ENCODE results near the gene TNFAIP1.
"Not testable (repeated sequence)": the region's sequence is repeated elsewhere in the genome, so short reads cannot be mapped to it uniquely, and the experiment has no call there.

The TNFAIP1 gene

DNA sequence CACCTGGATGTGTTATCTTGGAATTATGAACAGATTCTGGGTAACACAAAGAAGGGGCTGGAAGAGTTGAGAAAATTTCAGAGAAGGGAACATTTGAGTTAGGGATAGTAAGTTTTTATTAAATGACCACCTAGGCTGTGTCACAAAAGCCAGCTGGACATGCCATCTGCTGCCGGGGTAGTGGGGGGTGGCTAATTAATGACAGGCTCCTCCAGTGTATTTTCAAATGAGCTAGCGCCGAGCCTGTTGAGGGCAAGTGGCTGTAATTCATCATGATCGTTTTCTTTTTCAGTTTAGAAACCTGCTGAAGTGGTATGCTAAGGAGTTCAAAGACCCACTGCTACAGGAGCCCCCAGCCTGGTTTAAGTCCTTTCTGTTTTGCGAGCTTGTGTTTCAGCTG lies 10.3 kb upstream of the TNFAIP1 start:
- peak; percentile 19 for DNase-seq

DNA sequence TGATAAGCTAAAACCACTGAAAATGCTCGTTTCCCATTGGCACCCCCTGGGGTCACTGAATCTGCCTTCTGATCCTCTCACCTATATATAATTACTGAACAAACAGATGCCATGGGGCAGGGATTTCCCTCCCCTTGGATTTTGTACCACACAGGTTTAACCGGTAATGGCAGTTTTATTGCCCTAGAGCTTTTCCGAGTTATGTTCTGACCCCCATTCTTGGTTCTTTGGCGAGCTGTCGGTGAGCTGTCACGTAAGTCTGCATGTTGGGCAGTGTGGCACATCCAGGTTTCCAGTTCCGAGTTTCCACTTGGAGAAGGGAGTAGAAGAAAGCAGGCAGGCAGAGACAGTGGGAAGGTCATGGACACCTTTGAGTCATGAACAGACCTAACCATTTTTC lies 9.4 kb upstream of the TNFAIP1 start:
- DNase-seq = peak; percentile 32

DNA sequence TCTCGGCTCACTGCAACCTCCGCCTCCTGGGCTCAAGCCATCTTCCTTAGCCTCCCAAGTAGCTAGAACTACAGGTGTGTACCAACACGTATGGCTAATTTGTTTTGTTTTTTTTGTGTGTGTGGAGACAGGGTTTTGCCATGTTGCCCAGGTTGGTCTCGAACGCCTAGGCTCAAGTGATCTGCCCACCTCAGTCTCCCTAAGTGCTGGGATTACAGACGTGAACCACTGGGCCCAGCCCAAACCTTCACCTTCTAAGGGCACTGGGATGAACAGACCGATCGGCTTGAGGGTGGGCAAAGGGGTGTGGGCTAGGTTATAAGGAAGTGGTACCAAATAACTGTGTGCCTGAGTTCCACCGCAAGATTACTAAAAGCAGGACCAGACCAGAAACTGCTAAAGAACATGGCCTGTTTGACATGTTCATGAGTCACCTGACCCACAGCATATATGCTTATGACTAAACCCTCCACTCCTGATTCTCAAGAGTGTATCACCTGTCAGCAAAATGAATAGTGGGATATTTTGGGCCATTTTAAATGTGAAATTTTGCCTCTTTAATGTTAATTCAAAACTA lies 8.4 kb upstream of the TNFAIP1 start:
- DNase-seq = no peak

DNA sequence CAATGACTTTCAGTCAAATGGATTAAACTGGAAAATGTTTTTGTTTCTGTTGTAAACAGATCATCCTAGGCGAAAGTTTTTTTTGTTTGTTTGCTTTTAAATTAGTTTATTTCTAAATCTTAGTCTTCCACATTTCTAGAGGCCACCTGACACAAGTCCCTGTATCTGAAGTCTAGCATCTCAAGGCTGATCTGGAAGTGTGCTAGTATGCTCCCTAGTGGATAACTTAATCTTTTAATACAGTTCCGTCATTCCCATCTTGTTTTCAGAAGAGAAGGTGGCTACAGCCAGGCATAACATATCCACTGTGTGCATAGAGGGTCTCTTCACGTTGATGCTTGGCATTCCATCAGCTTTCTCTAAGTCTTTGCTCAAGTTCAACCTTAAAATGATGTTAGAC lies 7.9 kb upstream of the TNFAIP1 start:
- no peak for DNase-seq

DNA sequence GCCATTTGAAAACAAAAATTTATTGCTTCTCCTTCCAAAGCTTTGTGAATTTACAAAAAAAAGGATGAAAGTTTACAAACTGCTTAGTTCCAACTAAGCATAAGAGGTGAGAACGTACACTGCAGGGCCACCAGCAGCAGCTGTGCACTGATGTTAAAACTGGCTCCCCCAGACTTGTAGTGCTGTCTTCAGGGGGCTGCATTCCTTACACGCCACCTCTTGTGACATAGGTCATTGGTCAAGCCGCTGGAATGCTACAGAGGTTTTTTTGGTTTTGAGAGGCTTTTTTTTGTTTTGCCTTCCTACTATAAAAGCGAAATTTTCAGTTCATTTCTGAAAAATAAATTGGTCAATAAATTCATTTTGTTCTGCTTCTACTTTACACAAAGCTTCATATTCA lies 7.2 kb upstream of the TNFAIP1 start:
- no peak for DNase-seq

DNA sequence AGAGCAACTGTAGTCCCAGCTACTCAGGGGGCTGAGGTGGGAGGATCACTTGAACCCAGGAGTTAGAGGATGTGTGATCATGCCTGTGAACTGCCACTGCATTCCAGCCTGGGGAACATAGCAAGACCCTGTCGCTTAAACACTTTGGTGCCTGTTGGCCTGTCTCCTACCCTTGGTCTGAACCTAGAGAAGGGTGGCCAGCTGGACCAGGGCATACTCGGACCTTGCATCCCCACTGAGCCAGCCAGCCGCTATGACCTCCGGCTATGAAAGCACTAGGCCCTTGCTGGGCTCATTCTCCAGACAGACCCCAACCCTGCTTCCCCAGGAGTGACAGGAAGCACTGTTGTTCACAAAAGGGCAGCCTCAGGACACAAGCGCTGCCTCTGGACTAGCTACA lies 4.9 kb upstream of the TNFAIP1 start:
- no peak for DNase-seq

DNA sequence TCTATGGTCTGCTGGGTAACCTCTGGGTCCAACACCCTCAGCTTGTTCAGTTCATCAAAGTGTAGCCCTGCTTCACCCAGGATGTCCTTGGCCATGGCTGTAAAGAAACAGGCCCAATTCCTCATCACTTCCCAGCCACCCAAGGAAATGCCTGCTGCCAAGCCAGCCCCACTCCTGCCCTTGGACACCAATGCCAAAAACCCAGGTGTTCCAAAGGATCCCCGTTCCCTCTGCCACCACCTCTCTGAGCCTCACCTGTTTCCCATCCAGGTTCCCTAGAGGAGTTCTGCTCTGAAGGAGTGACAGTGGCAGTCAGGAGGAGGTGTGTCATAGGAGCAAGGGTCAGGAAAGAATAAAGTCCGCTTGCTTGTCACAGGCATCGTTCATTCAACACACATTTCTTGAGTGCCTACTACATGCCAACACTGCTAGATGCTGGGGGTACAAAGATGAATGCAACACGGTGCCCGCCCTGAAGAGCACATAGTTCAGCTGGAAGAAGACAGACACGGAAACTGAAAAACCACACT lies 3.6 kb upstream of the TNFAIP1 start:
- no peak for DNase-seq

DNA sequence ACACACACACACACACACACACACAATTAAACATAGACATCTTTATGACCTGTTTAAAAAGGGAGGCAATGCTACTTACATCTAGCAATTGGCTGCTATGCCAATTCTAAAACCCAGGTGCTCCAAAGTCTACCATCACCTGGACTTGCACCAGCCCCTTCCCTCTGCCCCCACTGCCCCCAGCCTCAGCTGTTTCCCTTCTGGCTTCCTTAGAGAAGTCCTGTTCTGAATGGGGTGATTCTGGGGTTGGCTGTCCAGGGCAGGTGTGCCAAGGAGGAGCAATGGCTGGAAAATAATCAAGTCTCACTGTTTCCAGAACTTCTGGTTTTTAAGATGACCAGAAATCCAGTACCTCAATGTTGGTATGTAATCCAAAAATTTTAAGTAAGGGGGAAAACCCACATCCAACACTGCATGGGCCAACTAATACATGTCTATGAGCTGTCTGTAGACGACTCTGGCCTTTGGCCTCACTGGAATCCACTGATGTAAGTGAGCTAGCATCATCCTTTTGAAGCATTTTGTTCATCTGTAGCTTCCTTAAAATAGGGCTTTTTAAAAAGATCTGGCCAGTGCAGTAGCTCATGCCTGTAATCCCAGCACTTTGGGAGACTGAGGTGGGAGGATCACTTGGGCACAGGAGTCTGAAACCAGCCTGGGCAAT lies 2.3 kb upstream of the TNFAIP1 start:
- no peak for DNase-seq

DNA sequence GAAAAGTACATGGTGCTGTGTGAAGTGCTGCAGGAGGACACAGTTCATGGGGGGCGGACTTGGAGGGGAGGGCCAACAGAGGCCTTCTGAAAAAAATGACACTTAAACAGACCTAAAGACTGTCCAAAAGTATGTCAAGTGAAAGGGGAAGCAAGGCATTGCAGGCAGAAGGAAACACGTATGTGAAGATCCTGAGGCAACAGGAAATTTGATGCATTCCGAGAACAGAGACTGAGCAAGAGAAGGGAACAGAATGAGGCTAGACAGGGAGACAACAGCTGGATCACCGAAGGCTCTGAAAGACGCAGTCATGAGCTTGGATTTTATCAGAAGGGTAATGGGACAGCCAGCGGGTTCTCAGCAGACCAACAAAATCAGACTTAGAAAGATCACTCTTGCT lies 1.4 kb upstream of the TNFAIP1 start:
- no peak for DNase-seq

DNA sequence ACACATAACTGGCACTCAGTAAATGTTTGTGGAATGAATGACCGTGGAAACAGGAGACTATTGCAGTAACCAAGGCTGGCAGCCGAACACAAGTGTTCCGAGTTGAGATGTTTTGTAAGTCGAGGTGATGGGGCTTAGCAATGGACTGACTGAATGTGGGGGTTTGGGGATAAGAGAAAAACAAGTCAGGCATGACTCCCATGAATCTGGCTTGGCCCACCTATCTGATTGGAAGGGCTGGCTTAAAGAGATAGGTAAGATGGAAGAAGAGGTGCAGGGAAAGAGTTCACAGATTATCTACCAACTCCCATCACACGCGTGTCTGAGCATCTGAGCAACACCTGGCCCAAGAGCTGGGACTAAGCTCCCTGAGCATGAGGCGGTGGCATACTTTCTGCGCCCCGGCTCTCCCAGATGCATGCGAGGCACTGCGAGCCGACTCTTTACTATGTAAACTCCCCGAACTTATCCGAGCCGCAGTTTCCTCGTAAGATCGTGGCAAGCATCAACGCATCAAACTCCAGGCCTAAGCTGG lies 828 bp upstream of the TNFAIP1 start:
- no peak for DNase-seq

DNA sequence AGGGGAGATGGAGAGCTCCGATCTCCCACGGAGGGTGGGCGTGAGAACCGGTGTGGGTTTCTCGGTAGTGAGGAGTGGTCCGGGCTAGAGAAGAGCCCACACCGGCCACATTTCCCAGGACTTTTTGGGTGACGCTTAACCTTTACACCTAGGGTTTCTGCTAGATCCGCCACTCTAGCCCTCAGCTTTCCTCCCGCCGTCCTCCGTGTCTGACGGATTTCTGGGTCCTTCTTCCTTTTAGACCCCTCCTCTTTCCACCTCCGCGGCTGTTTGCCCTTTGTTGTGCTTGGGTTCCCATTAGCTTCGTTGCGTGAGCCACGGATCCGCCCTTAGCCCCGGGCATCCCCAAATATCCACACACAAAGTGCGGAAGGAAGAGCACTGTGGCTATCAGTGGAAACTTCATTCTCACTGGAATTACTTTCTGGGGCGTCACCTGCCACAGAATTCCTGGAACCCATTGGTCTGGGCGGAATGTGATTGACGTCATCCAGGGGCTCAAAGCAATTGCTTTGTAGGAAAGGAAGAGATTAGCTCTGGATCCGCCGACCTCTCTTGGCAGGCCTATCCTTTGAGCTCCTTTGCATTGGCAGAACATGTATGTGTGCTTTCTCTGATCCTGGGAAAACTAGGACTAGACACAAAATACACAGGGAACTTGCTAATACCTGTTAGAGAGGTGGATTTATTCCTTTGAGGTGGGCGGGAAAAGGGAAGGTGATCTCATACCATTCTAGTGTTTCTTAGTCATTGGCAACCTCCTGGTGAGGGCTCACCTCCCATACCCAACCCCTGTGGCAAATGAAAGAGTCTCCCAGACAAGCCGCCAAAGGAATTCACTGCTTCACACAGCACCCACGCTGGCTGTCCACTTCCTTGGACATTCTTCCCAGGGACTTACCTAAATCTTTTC lies 654 bp downstream of the TNFAIP1 start:
- peak; percentile 66 for DNase-seq

DNA sequence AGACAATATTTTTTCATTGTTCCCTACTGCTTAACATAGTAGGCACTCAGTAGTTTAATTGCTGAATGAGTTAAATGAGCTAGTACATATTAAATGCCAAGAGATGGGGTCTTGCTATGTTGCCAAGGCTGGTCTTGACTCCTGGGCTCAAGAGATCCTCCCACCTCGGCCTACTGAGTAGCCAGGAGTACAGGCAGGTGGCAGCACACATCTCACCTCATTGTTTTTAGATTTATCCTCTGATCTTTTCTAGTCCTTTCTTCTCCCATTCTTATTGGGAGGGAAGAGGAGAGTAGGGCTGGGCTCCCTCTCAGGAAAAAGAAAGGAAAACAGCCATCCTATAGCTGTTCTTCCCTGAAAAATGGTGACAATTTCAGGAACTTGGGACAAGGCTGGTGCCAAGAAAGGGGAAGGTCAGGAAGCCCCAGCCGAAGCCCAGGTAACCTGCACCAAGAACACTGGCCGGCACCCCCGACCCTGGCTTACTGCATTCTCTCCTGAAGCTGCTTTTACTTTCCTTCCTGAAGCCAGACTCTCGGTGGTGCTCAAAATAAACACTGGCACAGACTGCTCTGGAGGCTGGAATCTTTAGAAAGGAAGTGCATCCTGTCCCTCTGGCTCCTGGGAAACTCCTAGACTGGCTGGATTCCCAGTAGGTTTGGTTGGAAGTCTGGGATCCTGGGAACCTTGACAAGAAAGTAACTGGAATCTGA lies 2.7 kb downstream of the TNFAIP1 start:
- DNase-seq = no peak

DNA sequence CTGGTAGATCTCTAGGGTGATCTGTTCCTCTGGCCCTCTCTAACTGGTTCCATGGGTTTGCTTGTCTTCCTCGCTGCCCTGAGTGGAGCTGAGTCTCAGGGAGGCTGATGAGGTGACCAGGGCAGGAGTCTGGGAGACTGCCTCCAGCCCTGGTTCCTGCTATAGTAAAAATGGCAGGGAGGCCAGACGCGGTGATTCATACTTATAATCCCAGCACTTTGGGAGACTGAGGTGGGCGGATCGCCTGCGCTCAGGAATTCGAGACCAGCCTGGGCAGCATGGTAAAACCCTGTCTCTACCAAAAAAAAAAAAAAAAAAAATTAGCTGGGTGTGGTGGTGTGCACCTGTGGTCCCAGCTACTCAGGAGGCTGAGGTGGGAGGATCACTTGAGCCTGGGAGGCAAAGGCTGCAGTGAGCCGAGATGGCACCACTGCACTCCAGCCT lies 3.2 kb downstream of the TNFAIP1 start:
- not testable (repeated sequence) for DNase-seq

DNA sequence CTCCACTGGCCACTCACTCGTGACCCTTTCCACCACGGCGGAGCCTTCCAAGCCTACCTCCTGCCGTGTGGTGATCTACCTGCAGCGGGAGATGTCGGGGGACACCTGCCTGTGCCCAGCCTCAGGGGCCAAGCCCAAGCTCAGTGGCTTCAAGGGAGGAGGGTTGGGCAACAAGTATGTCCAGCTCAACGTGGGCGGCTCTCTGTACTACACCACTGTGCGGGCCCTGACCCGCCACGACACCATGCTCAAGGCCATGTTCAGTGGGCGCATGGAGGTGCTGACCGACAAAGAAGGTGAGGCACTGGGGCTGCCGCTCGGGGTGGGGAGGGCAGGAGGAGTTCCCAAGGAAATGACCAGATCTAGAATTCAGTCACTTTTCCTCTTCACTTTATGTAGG lies 3.9 kb downstream of the TNFAIP1 start:
- no peak for DNase-seq

DNA sequence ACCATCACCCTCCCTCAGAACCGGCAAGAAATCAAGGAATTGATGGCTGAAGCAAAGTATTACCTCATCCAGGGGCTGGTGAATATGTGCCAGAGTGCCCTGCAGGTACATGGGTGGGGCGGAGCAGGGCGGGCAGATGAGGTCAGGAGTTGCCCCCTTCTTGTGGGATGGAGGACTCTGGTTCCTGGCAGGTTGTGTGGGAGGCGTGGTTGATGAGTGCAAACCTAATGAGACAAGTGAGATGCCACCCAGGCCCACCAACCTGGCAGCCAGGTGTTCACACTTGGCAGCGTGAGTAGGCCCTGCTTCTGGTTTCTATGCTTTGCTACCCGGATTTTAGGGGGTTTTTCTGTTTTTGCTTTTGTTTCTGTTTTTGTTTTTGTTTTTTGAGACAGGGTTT lies 4.8 kb downstream of the TNFAIP1 start:
- DNase-seq = no peak

DNA sequence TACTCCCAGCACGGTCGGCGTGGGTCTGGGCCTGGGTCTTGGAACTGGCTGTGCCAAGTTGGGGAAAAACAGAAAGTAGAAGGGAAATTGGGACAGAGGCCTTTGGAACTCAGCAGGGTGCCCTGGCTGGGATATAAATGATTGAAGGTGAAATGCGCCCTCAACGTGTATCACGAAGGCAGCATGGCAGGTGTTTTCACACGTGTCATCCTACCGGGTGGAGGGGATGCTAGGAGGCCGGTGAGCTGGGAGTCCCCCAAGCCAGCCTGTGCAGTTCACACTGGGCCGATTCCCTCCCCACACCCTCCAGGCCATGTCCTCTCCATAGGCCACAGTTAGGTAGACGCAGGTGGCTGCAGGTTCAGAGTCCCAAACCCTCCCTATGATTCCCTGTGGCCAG lies 6.0 kb downstream of the TNFAIP1 start:
- no peak for DNase-seq

DNA sequence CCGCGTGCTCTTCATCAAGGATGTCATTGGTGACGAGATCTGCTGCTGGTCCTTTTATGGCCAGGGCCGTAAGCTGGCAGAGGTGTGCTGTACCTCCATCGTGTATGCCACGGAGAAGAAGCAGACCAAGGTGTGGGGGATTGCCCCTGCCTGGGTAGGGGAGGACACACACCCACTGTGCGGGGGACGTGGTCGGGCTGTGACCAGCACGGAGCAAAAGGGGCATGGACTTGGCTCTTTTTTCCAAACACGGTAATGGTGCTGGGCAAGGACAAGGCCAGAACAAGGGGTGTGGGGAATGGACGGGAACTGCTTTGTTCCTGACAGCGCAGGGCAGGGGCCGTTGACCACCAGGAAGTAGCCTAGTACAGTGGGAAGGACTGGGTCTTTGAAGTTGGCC lies 6.8 kb downstream of the TNFAIP1 start:
- no peak for DNase-seq

DNA sequence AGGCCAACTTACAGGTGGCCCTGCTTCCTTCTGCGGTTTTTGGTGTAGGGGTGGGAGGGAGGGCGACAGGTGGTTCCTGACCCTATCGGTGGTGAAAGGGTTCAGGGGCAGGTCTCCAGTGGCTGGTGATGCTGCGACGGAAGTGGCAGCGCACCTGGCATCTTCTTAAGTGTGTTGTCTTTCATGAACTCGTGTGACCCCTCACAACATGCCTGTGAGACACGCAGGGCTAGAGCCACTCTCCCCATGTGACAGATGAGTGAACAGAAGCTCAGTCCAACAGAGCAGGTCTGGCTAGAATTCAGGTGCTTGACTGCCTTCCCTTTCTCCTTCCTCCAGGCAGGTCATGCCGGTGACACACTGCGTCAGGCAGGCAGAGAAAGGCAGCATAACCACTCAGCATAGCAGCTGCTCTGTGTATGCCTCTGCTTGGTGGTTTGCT lies 8.0 kb downstream of the TNFAIP1 start:
- no peak for DNase-seq

DNA sequence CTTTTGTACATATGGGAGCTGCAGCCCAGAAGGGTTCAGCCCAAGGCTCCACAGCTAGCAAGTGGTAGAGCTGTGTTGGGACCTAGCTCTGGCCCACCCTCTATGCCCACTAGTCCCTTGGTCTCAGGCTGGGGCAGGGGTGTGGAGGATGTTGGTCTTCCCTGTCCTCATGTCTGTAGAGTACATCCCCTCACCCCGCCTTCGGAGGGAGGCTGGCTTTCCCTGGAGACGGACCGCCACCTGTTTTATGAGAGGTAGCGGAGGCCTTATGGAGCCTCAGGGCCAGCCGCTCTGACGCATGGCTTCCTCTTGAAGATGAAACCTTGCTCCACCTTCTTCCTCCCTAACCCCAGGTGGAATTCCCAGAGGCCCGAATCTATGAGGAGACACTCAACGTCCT lies 8.4 kb downstream of the TNFAIP1 start:
- no peak for DNase-seq

DNA sequence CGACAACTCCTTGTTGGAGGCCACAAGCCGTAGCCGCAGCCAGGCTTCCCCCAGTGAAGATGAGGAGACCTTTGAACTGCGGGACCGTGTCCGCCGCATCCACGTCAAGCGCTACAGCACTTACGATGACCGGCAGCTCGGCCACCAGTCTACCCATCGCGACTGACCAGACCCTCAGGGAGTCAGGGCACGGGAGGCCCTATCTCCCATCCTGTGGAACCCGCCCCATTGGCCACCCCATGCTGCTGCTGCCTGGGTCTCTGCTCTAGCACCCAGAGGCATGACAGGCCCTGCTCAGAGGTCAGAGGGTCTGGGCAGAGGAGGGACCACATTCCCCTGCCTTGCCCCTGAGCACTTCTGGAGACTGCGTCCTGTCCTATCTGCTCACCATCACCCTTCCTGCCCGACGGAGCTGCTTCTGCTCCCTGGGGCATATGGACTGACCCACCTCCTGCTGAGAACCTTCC lies 8.9 kb downstream of the TNFAIP1 start:
- DNase-seq = no peak

DNA sequence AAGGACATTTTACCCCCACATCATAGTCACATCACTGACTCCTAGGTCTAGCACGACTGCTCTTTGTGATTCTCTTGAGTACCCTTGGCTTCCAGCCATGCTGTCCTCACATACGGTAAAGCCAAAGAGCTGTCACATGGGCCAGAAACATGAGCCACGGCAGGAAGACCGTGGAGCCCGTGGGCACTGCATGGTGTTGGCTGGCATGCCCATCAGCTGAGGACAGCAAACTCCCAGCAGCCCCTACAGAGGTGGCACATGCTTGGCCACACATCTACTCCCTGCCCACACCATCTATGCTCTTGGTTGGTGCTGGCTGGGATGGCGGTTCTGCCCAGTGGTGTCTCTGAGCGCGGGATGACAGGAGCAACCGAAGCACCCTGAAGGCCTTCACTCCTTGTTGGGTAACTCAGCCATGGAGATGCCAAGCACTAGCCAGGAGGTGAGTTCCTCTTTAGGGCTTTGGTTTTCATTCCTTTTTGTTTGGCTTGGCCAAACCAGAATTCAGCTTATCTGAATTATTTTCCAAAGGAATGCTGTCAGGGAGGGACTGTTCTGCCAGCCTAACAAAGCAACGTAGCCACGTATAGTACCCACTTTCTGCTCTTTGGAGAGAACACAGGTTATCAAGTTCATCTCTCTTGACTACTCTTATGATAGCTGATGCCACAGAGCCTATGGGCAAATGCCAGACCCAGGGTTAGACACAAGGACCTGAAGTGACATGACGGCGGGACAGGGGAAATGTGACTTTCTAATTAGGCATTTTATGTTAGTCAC lies 10.0 kb downstream of the TNFAIP1 start:
- no peak for DNase-seq

DNA sequence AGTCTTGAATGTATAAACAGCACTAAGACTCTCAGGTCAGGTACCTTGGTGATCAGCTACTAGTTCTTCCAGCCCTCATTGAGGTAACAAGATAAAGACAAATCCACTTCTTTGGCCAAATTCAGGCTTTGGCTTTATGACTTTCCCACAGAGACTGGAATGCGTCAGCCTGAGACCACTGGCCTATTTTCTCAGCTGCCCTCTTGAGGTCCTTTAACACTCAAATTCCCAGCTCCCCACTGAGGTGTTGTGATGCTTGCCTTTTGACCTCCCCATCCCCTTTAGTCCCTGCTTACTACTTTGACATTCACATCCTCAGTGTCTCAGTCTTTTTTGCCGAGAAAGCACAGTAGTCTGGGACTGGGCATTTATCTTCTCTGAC lies 10.6 kb downstream of the TNFAIP1 start:
- no peak for DNase-seq

All from NCI-H146 (cell line).